CD14-positive monocyte (primary cell): Measurements from ENCODE around the gene EDDM13. TPM values are rescaled to one million over a fixed set of nuclear protein-coding genes. Genes with fewer than 3 reads are reported as not detected.
"Not testable (repeated sequence)": the region's sequence is repeated elsewhere in the genome, so short reads cannot be mapped to it uniquely, and the experiment has no call there.

Source experiments
- DNase-seq, 3 donors: peaks; one replicate each; pipeline ENCODE4 v3.0.0-alpha.2; 2011 to 2022
- H2AFZ ChIP-seq: 2 replicates; pipeline ENCODE4 v1.6.0; 2012; ENCODE audit warnings: mild to moderate bottlenecking, low read depth, low read length, inconsistent platforms; ENCODE audit not compliant: insufficient read depth, poor library complexity, severe bottlenecking
- H3K27ac ChIP-seq, 2 donors: 1 replicate in 1 of 2; 2 replicates in 1 of 2; pipeline ENCODE4 v1.5.1; 2012 to 2013; ENCODE audit warnings: low read length in 2 of 2, control low read depth in 1 of 2, inconsistent platforms in 1 of 2, low read depth in 1 of 2, mild to moderate bottlenecking in 1 of 2
- H3K27me3 ChIP-seq, 2 donors: one replicate each; pipeline versions ENCODE4 v1.6.0 to v1.6.1; 2011 to 2013; ENCODE audit warnings: low read length in 2 of 2; ENCODE audit not compliant: control insufficient read depth in 2 of 2, insufficient read depth in 2 of 2
- H3K36me3 ChIP-seq, 2 donors: replicated peaks in 1 of 2; 1 replicate in 1 of 2; 2 replicates in 1 of 2; pipeline versions ENCODE4 v1.5.1 to v1.6.1; 2012 to 2013; ENCODE audit warnings: low read length in 2 of 2, control low read depth in 1 of 2, inconsistent platforms in 1 of 2, mild to moderate bottlenecking in 1 of 2; ENCODE audit not compliant: insufficient read depth in 2 of 2, control insufficient read depth in 1 of 2
- H3K4me1 ChIP-seq, 2 donors: 1 replicate in 1 of 2; 2 replicates in 1 of 2; pipeline versions ENCODE4 v1.5.1 to v1.6.1; 2012 to 2013; ENCODE audit warnings: low read length in 2 of 2, control low read depth in 1 of 2, inconsistent platforms in 1 of 2, mild to moderate bottlenecking in 1 of 2, moderate library complexity in 1 of 2; ENCODE audit not compliant: insufficient read depth in 2 of 2, control insufficient read depth in 1 of 2
- H3K4me2 ChIP-seq: replicated peaks from 2 replicates; pipeline ENCODE3; 2012; ENCODE audit warnings: low read length, moderate library complexity, mild to moderate bottlenecking; ENCODE audit not compliant: poor library complexity, severe bottlenecking; ENCODE audit errors: extremely low read depth
- H3K4me3 ChIP-seq, 3 experiments: fragments of 200-600 bp in 1 of 3; sonication (generic) in 1 of 3; replicated peaks in 1 of 3; 1 replicate in 2 of 3; 2 replicates in 1 of 3; pipeline ENCODE4 v1.5.1; 2011 to 2013; ENCODE audit warnings: low read length in 3 of 3, mild to moderate bottlenecking in 3 of 3, control low read depth in 2 of 3, low read depth in 2 of 3, inconsistent platforms in 1 of 3, moderate library complexity in 1 of 3
- H3K79me2 ChIP-seq: 2 replicates; pipeline ENCODE4 v1.6.0; 2012; ENCODE audit warnings: mild to moderate bottlenecking, control low read depth, inconsistent platforms, low read length, moderate library complexity; ENCODE audit not compliant: insufficient read depth
- H3K9ac ChIP-seq: 2 replicates; pipeline ENCODE4 v1.6.0; 2017; ENCODE audit warnings: low read length, mild to moderate bottlenecking; ENCODE audit not compliant: insufficient read depth, poor library complexity, severe bottlenecking
- H3K9me3 ChIP-seq, 2 donors: replicated peaks in 1 of 2; 1 replicate in 1 of 2; 2 replicates in 1 of 2; pipeline versions ENCODE4 v1.5.1 to v1.6.1; 2012 to 2013; ENCODE audit warnings: low read length in 2 of 2, control low read depth in 1 of 2; ENCODE audit not compliant: control insufficient read depth in 1 of 2, insufficient read depth in 1 of 2
- H4K20me1 ChIP-seq: 2 replicates; pipeline ENCODE4 v1.6.0; 2012; ENCODE audit warnings: mild to moderate bottlenecking, low read length, control low read depth, moderate library complexity; ENCODE audit not compliant: insufficient read depth
- H3K27ac Mint-ChIP-seq, 7 donors: one replicate each; pipeline ENCODE4 v1.8.0; 2020; ENCODE audit warnings: mild to moderate bottlenecking in 7 of 7, mixed read lengths in 7 of 7, moderate library complexity in 6 of 7, inconsistent platforms in 2 of 7
- H3K27me3 Mint-ChIP-seq, 3 donors: one replicate each; pipeline ENCODE4 v1.8.0; 2021 to 2022; ENCODE audit warnings: low read depth in 3 of 3, mild to moderate bottlenecking in 3 of 3, mixed read lengths in 3 of 3, moderate library complexity in 3 of 3, inconsistent platforms in 1 of 3
- H3K36me3 Mint-ChIP-seq, 2 donors: one replicate each; pipeline ENCODE4 v1.8.0; 2020; ENCODE audit warnings: mixed read lengths in 2 of 2, inconsistent platforms in 1 of 2, mild to moderate bottlenecking in 1 of 2
- H3K4me1 Mint-ChIP-seq: one replicate; pipeline ENCODE4 v1.8.0; 2020; ENCODE audit warnings: mild to moderate bottlenecking, mixed read lengths
- H3K4me3 Mint-ChIP-seq, 2 donors: one replicate each; pipeline ENCODE4 v1.8.0; 2020; ENCODE audit warnings: mild to moderate bottlenecking in 2 of 2, mixed read lengths in 2 of 2, moderate library complexity in 1 of 2
- H3K9me3 Mint-ChIP-seq, 7 donors: one replicate each; pipeline ENCODE4 v1.8.0; 2020 to 2022; ENCODE audit warnings: mixed read lengths in 7 of 7, mild to moderate bottlenecking in 6 of 7, moderate library complexity in 6 of 7, inconsistent platforms in 2 of 7
- CTCF ChIP-seq: fragments of 200-600 bp; IDR thresholded peaks from one replicate; pipeline ENCODE4 v1.8.0; 2022; ENCODE audit warnings: antibody characterized with exemption, mild to moderate bottlenecking
- WGBS: methylation state at CpG from one replicate; pipeline ENCODE4 v1.1.5; 2013; ENCODE audit warnings: missing lambda C conversion rate; ENCODE audit not compliant: insufficient coverage; 5-methylcytosine and 5-hydroxymethylcytosine counted together
- intact Hi-C, 2 donors: fragments of 100-400 bp; cut with micrococcal nuclease; formaldehyde crosslinking; loops; one replicate each; pipeline versions ENCODE4 v1.15.0 to v1.15.1; 2023
- polyA plus RNA-seq, 3 donors: library from polyadenylated mRNA; depleted of rRNA in 1 of 3; unstranded in 2 of 3; stranded (reverse) in 1 of 3; fragments of 300-500 nt in 2 of 3; fragments of >200 nt in 1 of 3; fragmentation: Illumina TruSeq in 2 of 3; gene quantifications; 1 replicate in 2 of 3; 2 replicates in 1 of 3; pipeline ENCODE4 v1.2.3, GENCODE V29; 2012 to 2021

EDDM13 gene
- polyA plus RNA-seq, 3 donors: 0.25 to 0.70 (median 0.61) TPM

- intact Hi-C loops, DNase-seq, H3K4me1 ChIP-seq, H3K27ac Mint-ChIP-seq, H2AFZ ChIP-seq, H3K27ac ChIP-seq, H3K4me2 ChIP-seq, H3K9ac ChIP-seq, H3K36me3 Mint-ChIP-seq, H3K9me3 Mint-ChIP-seq, H3K79me2 ChIP-seq, H3K9me3 ChIP-seq, H3K27me3 Mint-ChIP-seq, H3K27me3 ChIP-seq, H3K4me3 Mint-ChIP-seq, H3K36me3 ChIP-seq, H3K4me1 Mint-ChIP-seq, H3K4me3 ChIP-seq, H4K20me1 ChIP-seq: not testable (repeated sequence)
- WGBS: no CpG with 5 or more reads among the region's 8 CpGs
These were observed 23.7 kb upstream of the EDDM13 start for GRCh38 chr19:56248736-56249338.

GRCh38 chr19:56252699-56253422 lies 19.7 kb upstream of the EDDM13 start:
- H3K27ac ChIP-seq: no peak overlapping the region
- DNase-seq: peak; percentile 69 to 75 (median 72)
- H3K27me3 ChIP-seq: no peaks in the 10 kb centered on the region
- H3K4me1 Mint-ChIP-seq: peaks cover 3% of the 10 kb centered on the region
- H3K79me2 ChIP-seq: no peaks in the 10 kb centered on the region
- peak overlapping the region in 1 of 2 donors; percentile 48 for H3K4me3 Mint-ChIP-seq
- WGBS: 60% methylated on average over 8 of the region's 10 CpGs
- no peaks in the 10 kb centered on the region for H3K36me3 ChIP-seq
- H3K27me3 Mint-ChIP-seq: no peaks in the 10 kb centered on the region
- H2AFZ ChIP-seq: peak overlapping the region; percentile 69
- H3K9ac ChIP-seq: no peak overlapping the region
- H3K27ac Mint-ChIP-seq: peak overlapping the region in 1 of 7 donors; percentile 70
- H3K36me3 Mint-ChIP-seq: peaks cover 0 to 3% of the 10 kb centered on the region in 2 donors
- peaks cover 0 to 7% (median 5%) of the 10 kb centered on the region in 7 donors for H3K9me3 Mint-ChIP-seq
- intact Hi-C loops: loop anchor here (1.0 to 10.0 kb wide), 4 partner anchors 52 to 99 kb away; no protein-coding TSS in a partner anchor
- no peaks in the 10 kb centered on the region for H3K4me1 ChIP-seq
- H3K4me3 ChIP-seq: no peak overlapping the region
- H3K4me2 ChIP-seq: no peak overlapping the region
- peaks cover 0 to 4% of the 10 kb centered on the region in 2 donors for H3K9me3 ChIP-seq
- peak; percentile 86 for TF ChIP-seq CTCF
- no peaks in the 10 kb centered on the region for H4K20me1 ChIP-seq
